SU-DHL-6 (cell line): ENCODE results near the gene GPALPP1.

Source experiments
- H2AFZ ChIP-seq: fragments of 200-600 bp; sonication (generic); 2 replicates; pipeline ENCODE4 v1.6.1; 2014; ENCODE audit warnings: low read depth, mild to moderate bottlenecking, moderate library complexity, mixed read lengths, antibody characterized with exemption, low read length; ENCODE audit not compliant: severe bottlenecking
- H3F3A ChIP-seq: fragments of 200-600 bp; shearing (Covaris generic); 2 replicates; pipeline ENCODE4 v1.6.0; 2016; ENCODE audit warnings: antibody characterized with exemption, mild to moderate bottlenecking; ENCODE audit not compliant: insufficient read depth
- H3K27ac ChIP-seq: fragments of 200-600 bp; sonication (generic); 2 replicates; pipeline ENCODE4 v1.5.1; 2016; ENCODE audit warnings: low read depth, mild to moderate bottlenecking, low read length, moderate library complexity, mixed read lengths
- H3K27me3 ChIP-seq: fragments of 200-600 bp; sonication (generic), shearing (Covaris generic); 2 replicates; pipeline ENCODE4 v1.6.0; 2014; ENCODE audit warnings: mild to moderate bottlenecking, low read length
- H3K36me3 ChIP-seq: fragments of 200-600 bp; sonication (generic); 2 replicates; pipeline ENCODE4 v1.6.1; 2014; ENCODE audit warnings: mild to moderate bottlenecking, low read length, mixed read lengths
- H3K4me2 ChIP-seq: fragments of 300-600, 200-600 bp; shearing (Covaris generic), sonication (generic); 2 replicates; pipeline ENCODE4 v1.6.0; 2014; ENCODE audit warnings: low read length, low read depth, mild to moderate bottlenecking; ENCODE audit not compliant: poor library complexity, severe bottlenecking
- H3K4me3 ChIP-seq: fragments of 200-600 bp; sonication (generic); 2 replicates; pipeline ENCODE4 v1.5.1; 2014; ENCODE audit warnings: antibody characterized with exemption, low read length, mild to moderate bottlenecking, mixed read lengths; ENCODE audit not compliant: insufficient read depth, poor library complexity, severe bottlenecking
- H3K79me2 ChIP-seq: fragments of 200-600 bp; sonication (generic); 2 replicates; pipeline ENCODE4 v1.6.1; 2014; ENCODE audit warnings: mild to moderate bottlenecking, low read length, moderate library complexity; ENCODE audit not compliant: insufficient read depth
- H3K9ac ChIP-seq: fragments of 200-600 bp; sonication (generic); 2 replicates; pipeline ENCODE4 v1.7.0; 2014; ENCODE audit warnings: mild to moderate bottlenecking, low read length
- H3K9me2 ChIP-seq: fragments of 200-600 bp; sonication (generic); replicated peaks from 2 replicates; pipeline ENCODE4 v1.6.1; 2014; ENCODE audit warnings: low read length; ENCODE audit not compliant: insufficient read depth
- H3K9me3 ChIP-seq: fragments of 200-600 bp; sonication (generic); 2 replicates; pipeline ENCODE4 v1.6.1; 2014; ENCODE audit warnings: low read length, mixed read lengths; ENCODE audit not compliant: insufficient read depth
- H4K20me1 ChIP-seq: fragments of 200-600 bp; sonication (generic); 2 replicates; pipeline ENCODE4 v1.6.1; 2014; ENCODE audit warnings: low read depth, mild to moderate bottlenecking, antibody characterized with exemption, low read length, moderate library complexity, mixed read lengths
- EZH2phosphoT487 ChIP-seq: fragments of 200-600 bp; sonication (generic), shearing (Covaris generic); conservative IDR thresholded peaks from 2 replicates; pipeline ENCODE4 v1.6.1; 2018; ENCODE audit warnings: mild to moderate bottlenecking, antibody characterized with exemption, low read length, moderate library complexity, mixed read lengths
- TF ChIP-seq, protein P1 (sequence below): fragments of 200-600 bp; sonication (generic); IDR thresholded peaks from one replicate; pipeline ENCODE4 v1.5.1; 2017; ENCODE audit warnings: antibody characterized with exemption, mild to moderate bottlenecking, low read length, moderate library complexity; ENCODE audit not compliant: insufficient read depth, poor library complexity, severe bottlenecking

The GPALPP1 gene

GRCh38 chr13:45068036-45069001, 79.0 kb downstream of the GPALPP1 start:
- no peak overlapping the region for H3K27ac ChIP-seq

DNA sequence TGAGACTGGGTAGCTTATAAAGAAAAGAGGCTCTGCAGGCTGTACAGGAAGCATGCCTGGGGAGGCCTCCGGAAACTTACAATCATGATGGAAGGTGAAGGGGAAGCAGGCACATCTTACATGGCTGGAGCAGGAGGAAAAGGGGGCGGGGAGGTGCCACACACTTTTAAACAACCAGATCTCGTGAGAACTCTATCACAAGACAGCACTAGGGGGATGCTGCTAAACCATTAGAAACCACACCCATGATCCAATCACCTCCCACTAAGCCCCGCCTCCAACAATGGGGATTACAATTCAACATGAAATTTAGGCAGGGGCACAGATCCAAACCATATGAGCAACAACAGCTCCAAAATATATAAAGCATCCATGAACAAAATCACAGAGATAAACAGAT, 84.5 kb downstream of the GPALPP1 start:
- Histone ChIP-seq H3K9ac (no peak overlapping the region), H3K27ac (no peak overlapping the region), H3K4me3 (no peak overlapping the region), H3K36me3 (no peaks in the 10 kb centered on the region), H2AFZ (no peak overlapping the region), H3F3A (no peaks in the 10 kb centered on the region), H3K9me2 (no peaks in the 10 kb centered on the region), H3K9me3 (no peaks in the 10 kb centered on the region), H3K27me3 (no peaks in the 10 kb centered on the region), H4K20me1 (no peaks in the 10 kb centered on the region), H3K79me2 (no peaks in the 10 kb centered on the region), H3K4me2 (no peak overlapping the region)
- no peak for TF ChIP-seq EZH2phosphoT487
- TF ChIP-seq, protein P1, sequence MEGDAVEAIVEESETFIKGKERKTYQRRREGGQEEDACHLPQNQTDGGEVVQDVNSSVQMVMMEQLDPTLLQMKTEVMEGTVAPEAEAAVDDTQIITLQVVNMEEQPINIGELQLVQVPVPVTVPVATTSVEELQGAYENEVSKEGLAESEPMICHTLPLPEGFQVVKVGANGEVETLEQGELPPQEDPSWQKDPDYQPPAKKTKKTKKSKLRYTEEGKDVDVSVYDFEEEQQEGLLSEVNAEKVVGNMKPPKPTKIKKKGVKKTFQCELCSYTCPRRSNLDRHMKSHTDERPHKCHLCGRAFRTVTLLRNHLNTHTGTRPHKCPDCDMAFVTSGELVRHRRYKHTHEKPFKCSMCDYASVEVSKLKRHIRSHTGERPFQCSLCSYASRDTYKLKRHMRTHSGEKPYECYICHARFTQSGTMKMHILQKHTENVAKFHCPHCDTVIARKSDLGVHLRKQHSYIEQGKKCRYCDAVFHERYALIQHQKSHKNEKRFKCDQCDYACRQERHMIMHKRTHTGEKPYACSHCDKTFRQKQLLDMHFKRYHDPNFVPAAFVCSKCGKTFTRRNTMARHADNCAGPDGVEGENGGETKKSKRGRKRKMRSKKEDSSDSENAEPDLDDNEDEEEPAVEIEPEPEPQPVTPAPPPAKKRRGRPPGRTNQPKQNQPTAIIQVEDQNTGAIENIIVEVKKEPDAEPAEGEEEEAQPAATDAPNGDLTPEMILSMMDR = no peak

More at GRCh38 chr13:45068036-45069001, 79.0 kb downstream of the GPALPP1 start:
- H3K4me2 ChIP-seq = no peak overlapping the region
- H3K9me3 ChIP-seq = no peaks in the 10 kb centered on the region
- no peaks in the 10 kb centered on the region for H3K79me2 ChIP-seq
- no peaks in the 10 kb centered on the region for H3K27me3 ChIP-seq
- no peaks in the 10 kb centered on the region for H3K9me2 ChIP-seq
- H2AFZ ChIP-seq = no peak overlapping the region
- no peak overlapping the region for H3K9ac ChIP-seq
- H3K4me3 ChIP-seq = no peak overlapping the region
- no peaks in the 10 kb centered on the region for H4K20me1 ChIP-seq
- no peaks in the 10 kb centered on the region for H3F3A ChIP-seq
- no peaks in the 10 kb centered on the region for H3K36me3 ChIP-seq
- TF ChIP-seq, protein P1 = no peak
- no peak for TF ChIP-seq EZH2phosphoT487

- Histone ChIP-seq H3K36me3 (no peaks in the 10 kb centered on the region), H2AFZ (no peak overlapping the region), H3K9me3 (no peaks in the 10 kb centered on the region), H3K9ac (no peak overlapping the region), H3K27ac (no peak overlapping the region), H3K79me2 (no peaks in the 10 kb centered on the region), H3F3A (no peaks in the 10 kb centered on the region), H3K27me3 (no peaks in the 10 kb centered on the region), H4K20me1 (no peaks in the 10 kb centered on the region), H3K4me2 (no peak overlapping the region), H3K9me2 (no peaks in the 10 kb centered on the region), H3K4me3 (no peak overlapping the region)
- TF ChIP-seq EZH2phosphoT487 = no peak
- TF ChIP-seq, protein P1 = no peak
Observed at GRCh38 chr13:45074721-45075120, 85.4 kb downstream of the GPALPP1 start.
